D721Med (cell line): ENCODE results near the gene CX3CL1.

Experiments
- DNase-seq: peaks from one replicate; pipeline ENCODE4 v3.0.0; 2011; ENCODE audit warnings: low spot score; ENCODE audit not compliant: insufficient read length
- FAIRE-seq: peaks from 2 replicates; lab custom pipeline; 2011; peaks lifted over from hg19 to GRCh38; lab: Jason Lieb, UNC
- TF ChIP-seq, protein P1 (sequence below): IDR thresholded peaks from 2 replicates; pipeline ENCODE4 v1.5.1; 2012; ENCODE audit warnings: mild to moderate bottlenecking, control low read depth; ENCODE audit not compliant: insufficient read depth; ENCODE audit errors: missing control alignments

CX3CL1 gene

DNA sequence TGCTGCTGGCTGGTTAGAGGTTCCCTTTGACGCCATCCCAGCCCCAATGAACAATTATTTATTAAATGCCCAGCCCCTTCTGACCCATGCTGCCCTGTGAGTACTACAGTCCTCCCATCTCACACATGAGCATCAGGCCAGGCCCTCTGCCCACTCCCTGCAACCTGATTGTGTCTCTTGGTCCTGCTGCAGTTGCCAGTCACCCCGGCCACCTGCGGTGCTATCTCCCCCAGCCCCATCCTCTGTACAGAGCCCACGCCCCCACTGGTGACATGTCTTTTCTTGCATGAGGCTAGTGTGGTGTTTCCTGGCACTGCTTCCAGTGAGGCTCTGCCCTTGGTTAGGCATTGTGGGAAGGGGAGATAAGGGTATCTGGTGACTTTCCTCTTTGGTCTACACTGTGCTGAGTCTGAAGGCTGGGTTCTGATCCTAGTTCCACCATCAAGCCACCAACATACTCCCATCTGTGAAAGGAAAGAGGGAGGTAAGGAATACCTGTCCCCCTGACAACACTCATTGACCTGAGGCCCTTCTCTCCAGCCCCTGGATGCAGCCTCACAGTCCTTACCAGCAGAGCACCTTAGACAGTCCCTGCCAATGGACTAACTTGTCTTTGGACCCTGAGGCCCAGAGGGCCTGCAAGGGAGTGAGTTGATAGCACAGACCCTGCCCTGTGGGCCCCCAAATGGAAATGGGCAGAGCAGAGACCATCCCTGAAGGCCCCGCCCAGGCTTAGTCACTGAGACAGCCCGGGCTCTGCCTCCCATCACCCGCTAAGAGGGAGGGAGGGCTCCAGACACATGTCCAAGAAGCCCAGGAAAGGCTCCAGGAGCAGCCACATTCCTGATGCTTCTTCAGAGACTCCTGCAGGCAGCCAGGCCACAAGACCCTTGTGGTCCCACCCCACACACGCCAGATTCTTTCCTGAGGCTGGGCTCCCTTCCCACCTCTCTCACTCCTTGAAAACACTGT lies 11.3 kb downstream of the CX3CL1 start:
- TF ChIP-seq, protein P1, sequence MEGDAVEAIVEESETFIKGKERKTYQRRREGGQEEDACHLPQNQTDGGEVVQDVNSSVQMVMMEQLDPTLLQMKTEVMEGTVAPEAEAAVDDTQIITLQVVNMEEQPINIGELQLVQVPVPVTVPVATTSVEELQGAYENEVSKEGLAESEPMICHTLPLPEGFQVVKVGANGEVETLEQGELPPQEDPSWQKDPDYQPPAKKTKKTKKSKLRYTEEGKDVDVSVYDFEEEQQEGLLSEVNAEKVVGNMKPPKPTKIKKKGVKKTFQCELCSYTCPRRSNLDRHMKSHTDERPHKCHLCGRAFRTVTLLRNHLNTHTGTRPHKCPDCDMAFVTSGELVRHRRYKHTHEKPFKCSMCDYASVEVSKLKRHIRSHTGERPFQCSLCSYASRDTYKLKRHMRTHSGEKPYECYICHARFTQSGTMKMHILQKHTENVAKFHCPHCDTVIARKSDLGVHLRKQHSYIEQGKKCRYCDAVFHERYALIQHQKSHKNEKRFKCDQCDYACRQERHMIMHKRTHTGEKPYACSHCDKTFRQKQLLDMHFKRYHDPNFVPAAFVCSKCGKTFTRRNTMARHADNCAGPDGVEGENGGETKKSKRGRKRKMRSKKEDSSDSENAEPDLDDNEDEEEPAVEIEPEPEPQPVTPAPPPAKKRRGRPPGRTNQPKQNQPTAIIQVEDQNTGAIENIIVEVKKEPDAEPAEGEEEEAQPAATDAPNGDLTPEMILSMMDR, result no peak
- FAIRE-seq, result no peak
- no peak for DNase-seq

DNA sequence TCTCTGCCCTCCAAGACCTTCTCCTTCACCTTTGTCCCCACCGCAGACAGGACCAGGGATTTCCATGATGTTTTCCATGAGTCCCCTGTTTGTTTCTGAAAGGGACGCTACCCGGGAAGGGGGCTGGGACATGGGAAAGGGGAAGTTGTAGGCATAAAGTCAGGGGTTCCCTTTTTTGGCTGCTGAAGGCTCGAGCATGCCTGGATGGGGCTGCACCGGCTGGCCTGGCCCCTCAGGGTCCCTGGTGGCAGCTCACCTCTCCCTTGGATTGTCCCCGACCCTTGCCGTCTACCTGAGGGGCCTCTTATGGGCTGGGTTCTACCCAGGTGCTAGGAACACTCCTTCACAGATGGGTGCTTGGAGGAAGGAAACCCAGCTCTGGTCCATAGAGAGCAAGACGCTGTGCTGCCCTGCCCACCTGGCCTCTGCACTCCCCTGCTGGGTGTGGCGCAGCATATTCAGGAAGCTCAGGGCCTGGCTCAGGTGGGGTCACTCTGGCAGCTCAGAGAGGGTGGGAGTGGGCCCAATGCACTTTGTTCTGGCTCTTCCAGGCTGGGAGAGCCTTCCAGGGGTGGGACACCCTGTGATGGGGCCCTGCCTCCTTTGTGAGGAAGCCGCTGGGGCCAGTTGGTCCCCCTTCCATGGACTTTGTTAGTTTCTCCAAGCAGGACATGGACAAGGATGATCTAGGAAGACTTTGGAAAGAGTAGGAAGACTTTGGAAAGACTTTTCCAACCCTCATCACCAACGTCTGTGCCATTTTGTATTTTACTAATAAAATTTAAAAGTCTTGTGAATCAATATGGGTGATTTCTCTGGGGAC lies 12.2 kb downstream of the CX3CL1 start:
- TF ChIP-seq, protein P1, result no peak
- no peak for FAIRE-seq
- no peak for DNase-seq

- no peak for FAIRE-seq
- TF ChIP-seq, protein P1, result no peak
- DNase-seq, result no peak
These were observed 12.8 kb downstream of the CX3CL1 start for GRCh38 chr16:57385083-57385482.

DNA sequence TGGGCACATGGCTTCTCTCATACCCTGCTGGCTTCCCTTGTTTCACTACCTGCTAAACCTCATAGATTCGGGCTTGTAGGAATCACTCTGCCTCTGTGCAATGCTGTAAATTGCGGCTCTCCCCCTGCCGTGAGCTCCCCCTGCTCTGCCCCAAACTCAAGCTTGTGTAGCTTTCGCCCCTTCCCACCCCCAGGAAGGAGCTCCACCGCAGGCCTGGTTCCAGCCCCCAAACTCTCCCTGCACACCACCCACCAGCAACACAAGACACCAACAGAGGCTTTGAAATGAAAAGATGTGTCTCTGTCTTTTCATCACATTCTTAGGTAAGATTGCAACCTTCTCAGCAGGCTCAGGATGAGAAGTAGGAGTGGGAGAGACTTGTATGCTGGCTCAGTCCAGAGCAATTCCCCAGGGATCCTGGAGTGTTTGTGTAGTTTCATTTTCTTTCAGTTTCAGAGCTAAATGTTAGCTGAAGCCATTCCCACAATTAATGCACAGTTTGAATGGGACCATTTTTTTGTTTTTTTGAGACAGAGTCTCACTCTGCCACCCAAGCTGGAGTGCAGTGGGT lies 14.2 kb downstream of the CX3CL1 start:
- no peak for FAIRE-seq
- no peak for DNase-seq
- TF ChIP-seq, protein P1, result no peak

GRCh38 chr16:57387598-57388354 lies 15.5 kb downstream of the CX3CL1 start:
- no peak for DNase-seq
- FAIRE-seq, result no peak

More at GRCh38 chr16:57387598-57388354, 15.5 kb downstream of the CX3CL1 start:
- TF ChIP-seq, protein P1, result no peak
